Measurements from ENCODE around the gene TBL1X.

DNA sequence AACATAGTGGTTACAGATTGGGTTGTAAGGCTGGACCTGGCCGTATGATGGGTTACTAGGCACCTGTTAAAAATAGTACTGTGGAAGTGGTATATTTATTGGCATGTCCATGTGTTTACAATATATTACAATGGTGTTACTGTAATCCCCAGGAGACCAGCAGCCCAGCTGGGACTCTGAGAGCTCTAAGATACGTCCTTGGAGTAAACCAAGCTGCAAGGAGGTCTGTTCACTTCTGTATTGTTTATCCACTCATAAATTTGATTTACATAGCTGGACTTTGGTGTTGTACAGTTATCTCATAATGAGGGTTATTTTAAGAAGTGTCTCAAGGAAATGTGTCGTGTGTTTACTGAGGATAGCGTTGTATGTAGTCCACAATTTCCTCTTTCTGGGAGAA, 93.8 kb downstream of the TBL1X start:
- no peak for TF ChIP-seq POLR2A (IDR thresholded peaks at IDR 0.05; ENCODE audit: low read length)
- TF ChIP-seq GATA1 (IDR thresholded peaks at IDR 0.05; ENCODE audit: low read depth, low read length), result no peak
